ENCODE measurements around the gene LRRC1.
A peak's percentile ranks its signal among the peaks of the same experiment; 100 is the strongest.

LRRC1 gene

DNA sequence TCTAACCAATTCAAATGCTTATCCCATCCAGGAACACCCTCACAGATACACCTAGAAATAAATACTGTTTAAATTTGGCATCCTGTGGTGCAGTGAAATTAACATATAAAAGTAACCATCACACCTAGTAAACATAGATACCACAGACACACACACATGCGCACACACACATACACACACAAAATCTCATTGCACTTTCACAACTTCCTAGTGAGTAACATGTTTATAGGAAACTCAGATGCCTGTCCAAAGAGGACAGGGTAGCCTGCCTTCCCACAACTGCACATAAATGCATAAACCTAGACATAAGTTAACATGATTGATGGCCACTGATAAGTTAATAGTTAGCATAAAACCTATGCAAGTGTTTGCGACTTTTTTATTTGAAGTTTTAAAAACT is 56.8 kb downstream of the LRRC1 start:
- Histone ChIP-seq H2BK15ac (ENCODE audit: low read depth, poor library complexity, severe bottlenecking) (no peak overlapping the region), H2BK12ac (ENCODE audit: low read length in 2 of 2) (no peak overlapping the region), H2BK5ac (ENCODE audit: low read depth, low read length, poor library complexity, severe bottlenecking) (no peak overlapping the region), H3K36me3 (ENCODE audit: control insufficient read depth in 1 of 2, insufficient read depth in 2 of 2, low read depth in 1 of 2, low read length in 2 of 2) (no peaks in the 10 kb centered on the region), H3K4me1 (ENCODE audit: control insufficient read depth, insufficient read depth, low read depth, low read length) (no peaks in the 10 kb centered on the region), H2BK120ac (ENCODE audit: low read depth, low read length) (no peak overlapping the region), H3K4me3 (ENCODE audit: insufficient read depth in 1 of 2, low read depth in 1 of 2, low read length in 2 of 2) (no peak overlapping the region), H2AFZ (ENCODE audit: low read depth, low read length) (no peak overlapping the region), H3K23ac (ENCODE audit: low read length in 2 of 2) (no peak overlapping the region), H4K8ac (ENCODE audit: low read length) (no peak overlapping the region), H3K14ac (ENCODE audit: low read length in 2 of 2) (no peak overlapping the region), H3K9ac (ENCODE audit: low read length) (no peak overlapping the region), H3K4me2 (ENCODE audit: low read length, poor library complexity, severe bottlenecking) (no peak overlapping the region), H3K9me3 (ENCODE audit: control insufficient read depth, low read length) (no peaks in the 10 kb centered on the region), H2AK5ac (ENCODE audit: low read length, severe bottlenecking) (no peak overlapping the region), H3K18ac (ENCODE audit: low read depth in 1 of 2, low read length in 2 of 2) (no peak overlapping the region), H3K79me1 (replicated peaks; ENCODE audit: low read length, poor library complexity, severe bottlenecking) (peaks cover 27% of the 10 kb centered on the region), H3K27ac (ENCODE audit: low read length, poor library complexity, severe bottlenecking) (no peak overlapping the region), H3K27me3 (ENCODE audit: control insufficient read depth in 1 of 2, insufficient read depth in 1 of 2, low read length in 2 of 2) (no peaks in the 10 kb centered on the region), H3K4ac (ENCODE audit: low read depth in 1 of 2, low read length in 2 of 2) (no peak overlapping the region), H4K91ac (ENCODE audit: low read length) (no peak overlapping the region)
- WGBS, result 100% methylated on average over 1 of the region's 2 CpGs
- DNase-seq, result peak; percentile 33

DNA sequence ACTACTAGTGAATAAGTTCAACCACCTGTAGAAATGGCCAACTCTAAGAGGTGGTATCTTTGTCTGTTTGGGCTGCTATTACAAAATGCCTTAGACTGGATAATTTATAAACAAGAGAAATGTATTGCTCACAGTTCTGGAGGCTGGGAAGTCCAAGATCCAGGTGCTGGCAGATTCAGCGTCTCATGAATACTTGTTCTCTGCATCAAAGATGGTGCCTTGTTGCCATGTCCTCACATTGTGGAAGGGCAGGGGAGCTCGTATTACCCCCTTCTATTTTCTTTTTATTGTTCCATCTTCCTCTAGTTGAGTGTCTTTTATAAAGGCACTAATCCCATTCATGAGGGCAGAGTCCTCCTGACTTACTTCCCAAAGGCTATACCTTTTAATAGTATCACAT is 58.0 kb downstream of the LRRC1 start:
- no peak overlapping the region for H3K14ac ChIP-seq (ENCODE audit: low read length in 2 of 2)
- no peak overlapping the region for H3K4me2 ChIP-seq (ENCODE audit: low read length, poor library complexity, severe bottlenecking)
- no peak overlapping the region for H2AFZ ChIP-seq (ENCODE audit: low read depth, low read length)
- no peak overlapping the region for H3K4me3 ChIP-seq (ENCODE audit: insufficient read depth in 1 of 2, low read depth in 1 of 2, low read length in 2 of 2)
- no peak overlapping the region for H2AK5ac ChIP-seq (ENCODE audit: low read length, severe bottlenecking)
- DNase-seq, result no peak
- H2BK120ac ChIP-seq (ENCODE audit: low read depth, low read length), result no peak overlapping the region
- H3K4me1 ChIP-seq (ENCODE audit: control insufficient read depth, insufficient read depth, low read depth, low read length), result no peaks in the 10 kb centered on the region
- H3K18ac ChIP-seq (ENCODE audit: low read depth in 1 of 2, low read length in 2 of 2), result no peak overlapping the region
- H2BK12ac ChIP-seq (ENCODE audit: low read length in 2 of 2), result no peak overlapping the region
- no peaks in the 10 kb centered on the region for H3K9me3 ChIP-seq (ENCODE audit: control insufficient read depth, low read length)
- no peaks in the 10 kb centered on the region for H3K36me3 ChIP-seq (ENCODE audit: control insufficient read depth in 1 of 2, insufficient read depth in 2 of 2, low read depth in 1 of 2, low read length in 2 of 2)
- no peak overlapping the region for H2BK15ac ChIP-seq (ENCODE audit: low read depth, poor library complexity, severe bottlenecking)
- 100% methylated on average over 1 of the region's 2 CpGs for WGBS
- no peak overlapping the region for H3K27ac ChIP-seq (ENCODE audit: low read length, poor library complexity, severe bottlenecking)
- H3K4ac ChIP-seq (ENCODE audit: low read depth in 1 of 2, low read length in 2 of 2), result no peak overlapping the region
- H3K27me3 ChIP-seq (ENCODE audit: control insufficient read depth in 1 of 2, insufficient read depth in 1 of 2, low read length in 2 of 2), result no peaks in the 10 kb centered on the region
- no peak overlapping the region for H3K9ac ChIP-seq (ENCODE audit: low read length)
- no peak overlapping the region for H2BK5ac ChIP-seq (ENCODE audit: low read depth, low read length, poor library complexity, severe bottlenecking)
- H4K8ac ChIP-seq (ENCODE audit: low read length), result no peak overlapping the region
- peaks cover 34% of the 10 kb centered on the region for H3K79me1 ChIP-seq (replicated peaks; ENCODE audit: low read length, poor library complexity, severe bottlenecking)
- H3K23ac ChIP-seq (ENCODE audit: low read length in 2 of 2), result no peak overlapping the region
- H4K91ac ChIP-seq (ENCODE audit: low read length), result no peak overlapping the region

DNA sequence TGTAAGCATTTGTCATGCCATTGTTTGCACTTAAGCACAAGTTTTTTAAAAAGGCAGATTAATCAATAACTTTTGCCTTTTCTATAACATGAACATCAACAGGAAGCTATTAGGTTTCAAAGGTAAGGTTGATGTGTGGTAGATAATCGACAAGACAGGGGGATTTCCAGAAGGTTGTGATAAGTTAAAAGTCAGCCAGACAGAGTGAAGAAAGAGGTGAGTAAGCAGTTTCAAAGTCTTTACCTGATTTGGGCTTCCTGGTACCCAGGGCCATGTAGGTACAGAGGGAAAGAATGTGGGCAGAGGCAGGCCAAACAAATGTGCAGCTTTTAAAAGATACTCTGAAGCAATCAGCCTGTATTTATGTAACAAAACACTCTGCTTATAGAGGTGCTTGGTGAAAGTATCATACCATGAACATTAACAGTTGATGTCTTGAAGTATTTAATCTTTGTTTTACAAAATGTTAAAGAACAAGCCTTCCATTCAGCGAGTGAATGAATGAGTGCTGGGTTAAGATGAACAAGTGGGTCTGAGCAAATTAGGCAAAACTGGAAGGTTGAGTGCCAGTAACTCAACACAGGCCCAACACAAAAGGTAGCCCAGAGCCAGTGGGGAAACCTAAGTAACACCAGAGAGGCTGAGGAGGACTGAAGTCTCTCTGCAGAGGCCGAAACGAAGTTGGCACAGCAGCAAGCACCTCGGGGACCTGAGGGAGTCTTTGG is 60.2 kb downstream of the LRRC1 start:
- Histone ChIP-seq H3K4ac (ENCODE audit: low read depth in 1 of 2, low read length in 2 of 2) (no peak overlapping the region), H3K18ac (ENCODE audit: low read depth in 1 of 2, low read length in 2 of 2) (no peak overlapping the region), H2AFZ (ENCODE audit: low read depth, low read length) (no peak overlapping the region), H4K91ac (ENCODE audit: low read length) (no peak overlapping the region), H3K36me3 (ENCODE audit: control insufficient read depth in 1 of 2, insufficient read depth in 2 of 2, low read depth in 1 of 2, low read length in 2 of 2) (no peaks in the 10 kb centered on the region), H3K27me3 (ENCODE audit: control insufficient read depth in 1 of 2, insufficient read depth in 1 of 2, low read length in 2 of 2) (no peaks in the 10 kb centered on the region), H3K14ac (ENCODE audit: low read length in 2 of 2) (no peak overlapping the region), H3K27ac (ENCODE audit: low read length, poor library complexity, severe bottlenecking) (no peak overlapping the region), H2BK12ac (ENCODE audit: low read length in 2 of 2) (no peak overlapping the region), H3K9me3 (ENCODE audit: control insufficient read depth, low read length) (no peaks in the 10 kb centered on the region), H2AK5ac (ENCODE audit: low read length, severe bottlenecking) (no peak overlapping the region), H3K4me3 (ENCODE audit: insufficient read depth in 1 of 2, low read depth in 1 of 2, low read length in 2 of 2) (no peak overlapping the region), H3K4me1 (ENCODE audit: control insufficient read depth, insufficient read depth, low read depth, low read length) (no peaks in the 10 kb centered on the region), H3K4me2 (ENCODE audit: low read length, poor library complexity, severe bottlenecking) (no peak overlapping the region), H4K8ac (ENCODE audit: low read length) (no peak overlapping the region), H2BK15ac (ENCODE audit: low read depth, poor library complexity, severe bottlenecking) (no peak overlapping the region), H3K23ac (ENCODE audit: low read length in 2 of 2) (no peak overlapping the region), H2BK120ac (ENCODE audit: low read depth, low read length) (no peak overlapping the region), H3K79me1 (replicated peaks; ENCODE audit: low read length, poor library complexity, severe bottlenecking) (peaks cover 33% of the 10 kb centered on the region), H2BK5ac (ENCODE audit: low read depth, low read length, poor library complexity, severe bottlenecking) (no peak overlapping the region), H3K9ac (ENCODE audit: low read length) (no peak overlapping the region)
- 85% methylated on average over 5 of the region's 5 CpGs for WGBS
- DNase-seq, result no peak

DNA sequence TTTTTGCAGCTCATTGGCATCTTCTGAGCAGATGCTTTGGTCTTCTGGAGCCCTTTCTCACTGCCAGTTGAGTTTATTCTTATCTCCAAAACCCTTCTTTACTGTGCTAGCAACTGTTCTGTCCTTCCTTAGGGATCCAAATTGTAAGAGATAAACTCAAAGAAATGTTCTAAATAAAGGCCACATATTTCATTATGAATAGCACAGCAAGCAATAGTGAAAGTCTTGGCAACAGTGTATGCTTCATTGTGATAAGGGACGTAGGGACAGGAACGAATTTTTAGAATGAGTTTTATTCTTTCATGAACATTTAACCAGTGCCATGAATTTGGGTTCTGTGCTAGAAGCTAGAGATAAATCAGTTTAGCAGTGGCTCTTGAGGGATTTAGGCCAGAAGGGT is 61.1 kb downstream of the LRRC1 start:
- Histone ChIP-seq H2BK12ac (ENCODE audit: low read length in 2 of 2) (no peak overlapping the region), H3K4me3 (ENCODE audit: insufficient read depth in 1 of 2, low read depth in 1 of 2, low read length in 2 of 2) (no peak overlapping the region), H3K9ac (ENCODE audit: low read length) (no peak overlapping the region), H4K91ac (ENCODE audit: low read length) (no peak overlapping the region), H3K23ac (ENCODE audit: low read length in 2 of 2) (no peak overlapping the region), H3K18ac (ENCODE audit: low read depth in 1 of 2, low read length in 2 of 2) (no peak overlapping the region), H3K14ac (ENCODE audit: low read length in 2 of 2) (no peak overlapping the region), H3K4me2 (ENCODE audit: low read length, poor library complexity, severe bottlenecking) (no peak overlapping the region), H4K8ac (ENCODE audit: low read length) (no peak overlapping the region), H3K4me1 (ENCODE audit: control insufficient read depth, insufficient read depth, low read depth, low read length) (no peaks in the 10 kb centered on the region), H2BK15ac (ENCODE audit: low read depth, poor library complexity, severe bottlenecking) (no peak overlapping the region), H2AK5ac (ENCODE audit: low read length, severe bottlenecking) (no peak overlapping the region), H3K36me3 (ENCODE audit: control insufficient read depth in 1 of 2, insufficient read depth in 2 of 2, low read depth in 1 of 2, low read length in 2 of 2) (no peaks in the 10 kb centered on the region), H3K9me3 (ENCODE audit: control insufficient read depth, low read length) (no peaks in the 10 kb centered on the region), H2BK120ac (ENCODE audit: low read depth, low read length) (no peak overlapping the region), H2BK5ac (ENCODE audit: low read depth, low read length, poor library complexity, severe bottlenecking) (no peak overlapping the region), H3K4ac (ENCODE audit: low read depth in 1 of 2, low read length in 2 of 2) (no peak overlapping the region), H2AFZ (ENCODE audit: low read depth, low read length) (no peak overlapping the region), H3K27ac (ENCODE audit: low read length, poor library complexity, severe bottlenecking) (no peak overlapping the region), H3K27me3 (ENCODE audit: control insufficient read depth in 1 of 2, insufficient read depth in 1 of 2, low read length in 2 of 2) (no peaks in the 10 kb centered on the region), H3K79me1 (replicated peaks; ENCODE audit: low read length, poor library complexity, severe bottlenecking) (peaks cover 35% of the 10 kb centered on the region)
- DNase-seq, result no peak
- WGBS, result 92% methylated on average over 2 of the region's 2 CpGs
